ENCODE data around the gene PANK2.
"Not testable (repeated sequence)": the region's sequence is repeated elsewhere in the genome, so short reads cannot be mapped to it uniquely, and the experiment has no call there.

The PANK2 gene

GRCh38 chr20:3885715-3886114 is 3.5 kb upstream of the PANK2 start:
- peaks cover 17% of the 10 kb centered on the region for H3K4me1 Mint-ChIP-seq (ENCODE audit: low read depth)
- no peak overlapping the region for H3K4me3 Mint-ChIP-seq
- no peaks in the 10 kb centered on the region for H3K27me3 Mint-ChIP-seq
- H3K36me3 Mint-ChIP-seq (ENCODE audit: low read depth), result peaks cover 22% of the 10 kb centered on the region
- H3K27ac Mint-ChIP-seq, result no peak overlapping the region
- no peaks in the 10 kb centered on the region for H3K9me3 Mint-ChIP-seq

- peak overlapping the region; percentile 93 for H3K27ac Mint-ChIP-seq
- H3K4me3 Mint-ChIP-seq, result peak overlapping the region; percentile 97
- H3K27me3 Mint-ChIP-seq, result no peaks in the 10 kb centered on the region
- H3K9me3 Mint-ChIP-seq, result no peaks in the 10 kb centered on the region
- peaks cover 41% of the 10 kb centered on the region for H3K4me1 Mint-ChIP-seq (ENCODE audit: low read depth)
- H3K36me3 Mint-ChIP-seq (ENCODE audit: low read depth), result peaks cover 33% of the 10 kb centered on the region
Observed at GRCh38 chr20:3887876-3888620, 1.1 kb upstream of the PANK2 start.

GRCh38 chr20:3889489-3890397 is 556 bp downstream of the PANK2 start:
- peak overlapping the region; percentile 96 for H3K27ac Mint-ChIP-seq
- no peaks in the 10 kb centered on the region for H3K27me3 Mint-ChIP-seq
- H3K4me1 Mint-ChIP-seq (ENCODE audit: low read depth), result peaks cover 53% of the 10 kb centered on the region
- peak overlapping the region; percentile 97 for H3K4me3 Mint-ChIP-seq
- H3K36me3 Mint-ChIP-seq (ENCODE audit: low read depth), result peaks cover 42% of the 10 kb centered on the region
- H3K9me3 Mint-ChIP-seq, result no peaks in the 10 kb centered on the region

GRCh38 chr20:3890398-3890751 is 1.2 kb downstream of the PANK2 start:
- Mint-ChIP-seq H3K36me3 (ENCODE audit: low read depth) (peaks cover 44% of the 10 kb centered on the region), H3K4me1 (ENCODE audit: low read depth) (peaks cover 57% of the 10 kb centered on the region), H3K27me3 (no peaks in the 10 kb centered on the region), H3K9me3 (no peaks in the 10 kb centered on the region), H3K4me3 (peak overlapping the region; percentile 96), H3K27ac (peak overlapping the region; percentile 96)

GRCh38 chr20:3890999-3891929 is 2.1 kb downstream of the PANK2 start:
- H3K9me3 Mint-ChIP-seq, result no peaks in the 10 kb centered on the region

GRCh38 chr20:3894796-3895195 is 5.6 kb downstream of the PANK2 start:
- peaks cover 55% of the 10 kb centered on the region for H3K36me3 Mint-ChIP-seq (ENCODE audit: low read depth)
- no peaks in the 10 kb centered on the region for H3K27me3 Mint-ChIP-seq
- no peaks in the 10 kb centered on the region for H3K9me3 Mint-ChIP-seq
- H3K4me3 Mint-ChIP-seq, result peak overlapping the region; percentile 36
- peaks cover 83% of the 10 kb centered on the region for H3K4me1 Mint-ChIP-seq (ENCODE audit: low read depth)
- peak overlapping the region; percentile 76 for H3K27ac Mint-ChIP-seq

More at GRCh38 chr20:3890999-3891929, 2.1 kb downstream of the PANK2 start:
- Mint-ChIP-seq H3K36me3 (ENCODE audit: low read depth) (peaks cover 49% of the 10 kb centered on the region), H3K27ac (peak overlapping the region; percentile 96), H3K4me3 (peak overlapping the region; percentile 96), H3K27me3 (no peaks in the 10 kb centered on the region), H3K4me1 (ENCODE audit: low read depth) (peaks cover 65% of the 10 kb centered on the region)

- H3K4me1 Mint-ChIP-seq (ENCODE audit: low read depth), result peaks cover 87% of the 10 kb centered on the region
- no peaks in the 10 kb centered on the region for H3K9me3 Mint-ChIP-seq
- peaks cover 44% of the 10 kb centered on the region for H3K36me3 Mint-ChIP-seq (ENCODE audit: low read depth)
- no peak overlapping the region for H3K27ac Mint-ChIP-seq
- H3K4me3 Mint-ChIP-seq, result no peak overlapping the region
- no peaks in the 10 kb centered on the region for H3K27me3 Mint-ChIP-seq
Observed at GRCh38 chr20:3896302-3896701, 7.1 kb downstream of the PANK2 start.

- Mint-ChIP-seq H3K4me1 (ENCODE audit: low read depth) (peaks cover 87% of the 10 kb centered on the region), H3K4me3 (no peak overlapping the region), H3K27me3 (no peaks in the 10 kb centered on the region)
Observed at GRCh38 chr20:3896853-3897583, 7.8 kb downstream of the PANK2 start.

GRCh38 chr20:3898181-3898580 is 9.0 kb downstream of the PANK2 start:
- not testable (repeated sequence) for H3K9me3 Mint-ChIP-seq, H3K27me3 Mint-ChIP-seq, H3K27ac Mint-ChIP-seq, H3K4me3 Mint-ChIP-seq
- H3K4me1 Mint-ChIP-seq (ENCODE audit: low read depth), result peaks cover 85% of the 10 kb centered on the region
- H3K36me3 Mint-ChIP-seq (ENCODE audit: low read depth), result peaks cover 31% of the 10 kb centered on the region

More at GRCh38 chr20:3896853-3897583, 7.8 kb downstream of the PANK2 start:
- Mint-ChIP-seq H3K9me3 (no peaks in the 10 kb centered on the region), H3K36me3 (ENCODE audit: low read depth) (peaks cover 40% of the 10 kb centered on the region), H3K27ac (peak overlapping the region; percentile 16)

- Mint-ChIP-seq H3K4me1 (ENCODE audit: low read depth) (peaks cover 80% of the 10 kb centered on the region), H3K27me3 (no peaks in the 10 kb centered on the region), H3K36me3 (ENCODE audit: low read depth) (peaks cover 26% of the 10 kb centered on the region), H3K4me3 (no peak overlapping the region), H3K27ac (peak overlapping the region; percentile 49), H3K9me3 (no peaks in the 10 kb centered on the region)
Observed at GRCh38 chr20:3898639-3899038, 9.5 kb downstream of the PANK2 start.

- Mint-ChIP-seq H3K4me1 (ENCODE audit: low read depth) (peaks cover 86% of the 10 kb centered on the region), H3K27me3 (no peaks in the 10 kb centered on the region), H3K9me3 (no peaks in the 10 kb centered on the region), H3K36me3 (ENCODE audit: low read depth) (peaks cover 27% of the 10 kb centered on the region), H3K4me3 (peak overlapping the region; percentile 15), H3K27ac (peak overlapping the region; percentile 75)
Observed at GRCh38 chr20:3900187-3900604, 11.0 kb downstream of the PANK2 start.

- Mint-ChIP-seq H3K27ac (peak overlapping the region; percentile 54), H3K4me3 (peak overlapping the region; percentile 62), H3K9me3 (no peaks in the 10 kb centered on the region), H3K27me3 (no peaks in the 10 kb centered on the region), H3K4me1 (ENCODE audit: low read depth) (peaks cover 85% of the 10 kb centered on the region), H3K36me3 (ENCODE audit: low read depth) (peaks cover 20% of the 10 kb centered on the region)
Observed at GRCh38 chr20:3901028-3901705, 12.0 kb downstream of the PANK2 start.

GRCh38 chr20:3901706-3902440 is 12.7 kb downstream of the PANK2 start:
- no peaks in the 10 kb centered on the region for H3K27me3 Mint-ChIP-seq

More at GRCh38 chr20:3901706-3902440, 12.7 kb downstream of the PANK2 start:
- Mint-ChIP-seq H3K4me3 (no peak overlapping the region), H3K9me3 (no peaks in the 10 kb centered on the region), H3K4me1 (ENCODE audit: low read depth) (peaks cover 83% of the 10 kb centered on the region), H3K27ac (peak overlapping the region; percentile 54), H3K36me3 (ENCODE audit: low read depth) (peaks cover 18% of the 10 kb centered on the region)
